GM23338 (cell line): ENCODE measurements around the gene VAT1. TPM values are rescaled to one million over a fixed set of nuclear protein-coding genes. Genes with fewer than 3 reads are reported as not detected.

Source experiments
- ATAC-seq: fragments of 200-7000 bp; cut with Tn5 transposase; 3 replicates; pipeline ENCODE4 v1.9.1; 2020
- DNase-seq: peaks from one replicate; pipeline ENCODE4 v3.0.0-alpha.2; 2015; ENCODE audit warnings: low spot score
- H2AFZ ChIP-seq: fragments of 200-600 bp; sonication (generic); 2 replicates; pipeline ENCODE4 v1.8.0; 2016; ENCODE audit warnings: antibody characterized with exemption, mild to moderate bottlenecking, moderate library complexity
- H3F3A ChIP-seq: fragments of 200-600 bp; sonication (generic); replicated peaks from 2 replicates; pipeline ENCODE4 v1.8.0; 2017; ENCODE audit warnings: antibody characterized with exemption, mixed run types, low read depth
- H3K27ac ChIP-seq: fragments of 200-600 bp; sonication (generic); 2 replicates; pipeline ENCODE4 v1.6.1; 2016; ENCODE audit warnings: low read depth
- H3K27me3 ChIP-seq: fragments of 200-600 bp; sonication (generic); 2 replicates; pipeline ENCODE4 v1.8.0; 2016; ENCODE audit warnings: mild to moderate bottlenecking, mixed run types, moderate library complexity; ENCODE audit not compliant: insufficient read depth
- H3K36me3 ChIP-seq: fragments of 200-600 bp; sonication (generic); 2 replicates; pipeline ENCODE4 v1.8.0; 2016; ENCODE audit warnings: mild to moderate bottlenecking; ENCODE audit not compliant: insufficient read depth
- H3K4me1 ChIP-seq: fragments of 200-600 bp; sonication (generic); 2 replicates; pipeline ENCODE4 v1.8.0; 2016; ENCODE audit warnings: mild to moderate bottlenecking, moderate library complexity; ENCODE audit not compliant: insufficient read depth
- H3K4me2 ChIP-seq: fragments of 200-600 bp; sonication (generic); 2 replicates; pipeline ENCODE4 v1.7.1; 2017; ENCODE audit warnings: mixed run types
- H3K4me3 ChIP-seq: fragments of 200-600 bp; sonication (generic); 2 replicates; pipeline ENCODE4 v1.6.1; 2016; ENCODE audit warnings: mixed run types
- H3K79me2 ChIP-seq: fragments of 200-600 bp; sonication (generic); replicated peaks from 2 replicates; pipeline ENCODE4 v1.8.0; 2017; ENCODE audit warnings: mild to moderate bottlenecking; ENCODE audit not compliant: insufficient read depth
- H3K9me2 ChIP-seq: fragments of 200-600 bp; sonication (generic); 2 replicates; pipeline ENCODE4 v1.8.0; 2017; ENCODE audit not compliant: insufficient read depth
- H4K20me1 ChIP-seq: fragments of 200-600 bp; sonication (generic); replicated peaks from 2 replicates; pipeline ENCODE4 v1.8.0; 2017; ENCODE audit warnings: mild to moderate bottlenecking; ENCODE audit not compliant: insufficient read depth
- H3K27ac Mint-ChIP-seq: 2 replicates; pipeline ENCODE4 v1.8.0; 2020; ENCODE audit warnings: inconsistent platforms, mild to moderate bottlenecking, moderate library complexity, mixed read lengths
- H3K27me3 Mint-ChIP-seq: 3 replicates; pipeline ENCODE4 v1.8.0; 2022; ENCODE audit warnings: low read depth, mild to moderate bottlenecking, moderate library complexity, mixed read lengths, inconsistent platforms; ENCODE audit not compliant: insufficient read depth, poor library complexity
- H3K36me3 Mint-ChIP-seq: 3 replicates; pipeline ENCODE4 v1.8.0; 2021; ENCODE audit warnings: low read depth, mild to moderate bottlenecking, inconsistent platforms, moderate library complexity, mixed read lengths
- H3K4me1 Mint-ChIP-seq: 3 replicates; pipeline ENCODE4 v1.8.0; 2020; ENCODE audit warnings: mild to moderate bottlenecking, inconsistent platforms, mixed read lengths
- H3K4me3 Mint-ChIP-seq: 3 replicates; pipeline ENCODE4 v1.8.0; 2021; ENCODE audit warnings: moderate library complexity, mild to moderate bottlenecking, inconsistent platforms, mixed read lengths
- H3K9me3 Mint-ChIP-seq: 3 replicates; pipeline ENCODE4 v1.8.0; 2020; ENCODE audit warnings: moderate library complexity, mild to moderate bottlenecking, inconsistent platforms, mixed read lengths
- CREB1 ChIP-seq: fragments of 250-450 bp; sonication (Bioruptor Pico); IDR thresholded peaks from 2 replicates; pipeline ENCODE4 v1.5.0; 2020; ENCODE audit warnings: low read depth, mild to moderate bottlenecking, moderate library complexity
- POLR2AphosphoS5 ChIP-seq: IDR thresholded peaks from 2 replicates; pipeline ENCODE4 v1.6.1; 2016; ENCODE audit warnings: antibody characterized with exemption, low read depth
- STAT1 ChIP-seq: IDR thresholded peaks from one replicate; pipeline ENCODE4 v1.6.1; 2016; ENCODE audit warnings: antibody characterized with exemption; ENCODE audit not compliant: unreplicated experiment
- ZNF462 ChIP-seq: fragments of 250-450 bp; sonication (Bioruptor Pico); IDR thresholded peaks from 2 replicates; pipeline ENCODE4 v1.5.0; 2020; ENCODE audit warnings: mild to moderate bottlenecking, moderate library complexity
- polyA plus RNA-seq: library from polyadenylated mRNA; unstranded; fragments of >200 nt; fragmentation: Nextera tagmentation; extraction: Ambion mirVana; gene quantifications from 2 replicates; pipeline ENCODE4 v1.2.1, GENCODE V29; 2016
- total RNA-seq: library from RNA; depleted of rRNA; stranded (reverse); fragments of >200 nt; shearing (Covaris generic); gene quantifications from 2 replicates; pipeline ENCODE4 v1.2.3, GENCODE V29; 2014

Gene VAT1
- total and polyA plus RNA-seq, 2 experiments from 2014 or later, result 233 to 300 TPM

DNA sequence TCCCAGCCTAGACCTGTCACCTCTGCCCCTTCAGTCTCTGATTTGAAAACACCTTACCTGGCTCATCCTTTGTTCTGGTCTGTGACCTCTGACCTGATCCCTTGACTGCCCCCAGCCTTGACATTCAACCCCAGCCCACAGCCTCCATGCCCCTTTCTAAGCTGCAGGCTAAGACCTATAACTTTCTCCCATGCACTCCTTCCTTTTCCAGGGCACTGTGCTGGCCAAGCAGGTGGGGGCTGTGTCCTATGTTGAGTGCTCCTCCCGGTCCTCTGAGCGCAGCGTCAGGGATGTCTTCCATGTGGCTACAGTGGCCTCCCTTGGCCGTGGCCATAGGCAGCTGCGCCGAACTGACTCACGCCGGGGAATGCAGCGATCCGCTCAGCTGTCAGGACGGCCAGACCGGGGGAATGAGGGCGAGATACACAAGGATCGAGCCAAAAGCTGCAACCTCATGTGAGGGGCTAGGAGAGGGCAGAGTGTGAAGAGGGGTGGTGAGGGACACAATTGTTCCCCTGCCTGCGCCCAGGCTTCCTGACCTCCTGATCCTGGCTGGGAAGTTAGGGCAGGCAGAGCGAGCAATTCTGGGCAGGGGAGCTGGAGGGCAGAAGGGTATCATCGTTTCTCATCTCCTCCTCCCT is 6.2 kb upstream of the VAT1 start:
- Mint-ChIP-seq H3K36me3 (peaks cover 21% of the 10 kb centered on the region), H3K27ac (peak overlapping the region; percentile 47; the same call in 1 of the 2 replicates), H3K4me3 (peak overlapping the region; percentile 16; the same call in 2 of the 3 replicates), H3K27me3 (peaks cover 21% of the 10 kb centered on the region), H3K9me3 (no peaks in the 10 kb centered on the region), H3K4me1 (peaks cover 38% of the 10 kb centered on the region)
- Histone ChIP-seq H3K36me3 (no peaks in the 10 kb centered on the region), H3K27ac (no peak overlapping the region), H3K4me3 (no peak overlapping the region), H2AFZ (no peak overlapping the region), H3F3A (peaks cover 14% of the 10 kb centered on the region; the same call in 1 of the 2 replicates), H3K4me2 (peak overlapping the region; percentile 93), H3K27me3 (no peaks in the 10 kb centered on the region), H3K4me1 (peaks cover 40% of the 10 kb centered on the region), H3K79me2 (peaks cover 14% of the 10 kb centered on the region; the same call in 1 of the 2 replicates), H3K9me2 (no peaks in the 10 kb centered on the region), H4K20me1 (no peaks in the 10 kb centered on the region)
- no peak for TF ChIP-seq STAT1
- DNase-seq (no peak), ATAC-seq (no peak)

DNA sequence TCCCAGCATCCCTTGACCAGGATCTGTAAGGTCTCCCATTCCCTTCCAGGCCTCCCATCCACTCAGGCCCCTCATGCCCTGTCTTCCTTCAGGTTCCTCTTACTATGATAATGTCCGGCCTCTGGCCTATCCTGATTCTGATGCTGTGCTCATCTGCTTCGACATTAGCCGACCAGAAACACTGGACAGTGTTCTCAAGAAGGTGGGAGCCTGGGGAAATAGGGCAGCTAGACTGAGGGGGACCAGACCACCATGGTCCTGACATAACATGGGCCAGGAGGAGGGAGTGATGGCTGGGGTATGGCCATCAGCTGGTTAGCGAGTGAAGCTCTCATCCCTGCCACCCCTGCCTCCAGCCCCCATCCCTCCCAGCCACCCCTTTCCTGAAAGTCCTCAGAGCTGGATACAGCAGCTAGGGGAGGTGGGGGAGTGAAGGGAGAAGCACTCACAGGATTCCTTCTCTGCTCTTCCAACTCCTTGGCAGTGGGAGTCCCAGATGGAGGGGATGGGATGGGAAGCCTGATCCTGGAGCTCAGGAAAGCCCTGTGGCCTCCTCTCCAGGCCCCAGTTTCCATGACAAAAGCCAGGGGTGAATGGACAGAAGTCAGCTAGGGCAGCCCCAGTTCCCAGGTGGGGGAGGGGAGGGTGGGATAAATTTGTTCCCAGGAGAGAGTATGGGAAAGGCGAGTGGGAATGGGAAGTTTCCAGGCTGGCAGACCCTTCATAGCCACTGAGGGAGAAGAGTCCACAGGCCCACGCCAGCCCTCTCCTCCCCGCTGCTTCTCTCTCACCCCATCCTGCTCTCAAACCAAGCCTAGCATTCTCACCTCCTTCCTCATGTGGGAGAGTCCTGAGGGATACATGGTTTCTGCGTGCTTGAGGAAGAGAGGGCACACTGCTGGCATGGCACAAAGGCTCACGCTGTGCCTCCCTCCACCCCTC is 5.2 kb upstream of the VAT1 start:
- DNase-seq, result peak; percentile 74
- Mint-ChIP-seq H3K36me3 (peaks cover 21% of the 10 kb centered on the region), H3K4me1 (peaks cover 36% of the 10 kb centered on the region)

More for the DNA sequence above, 5.2 kb upstream of the VAT1 start:
- Mint-ChIP-seq H3K4me3 (peak overlapping the region; percentile 46), H3K27ac (peak overlapping the region; percentile 47), H3K9me3 (no peaks in the 10 kb centered on the region), H3K27me3 (peaks cover 21% of the 10 kb centered on the region)
- Histone ChIP-seq H2AFZ (no peak overlapping the region), H3K4me3 (peak overlapping the region; percentile 39), H3K27ac (no peak overlapping the region), H3K9me2 (no peaks in the 10 kb centered on the region), H3F3A (0 out of 2 replicates have a peak, but pooled peaks cover 10% of the 10 kb centered on the region), H3K4me2 (peak overlapping the region; percentile 93), H3K79me2 (peaks cover 14% of the 10 kb centered on the region; the same call in 1 of the 2 replicates), H3K27me3 (no peaks in the 10 kb centered on the region), H3K4me1 (peaks cover 36% of the 10 kb centered on the region), H3K36me3 (no peaks in the 10 kb centered on the region), H4K20me1 (no peaks in the 10 kb centered on the region)
- ATAC-seq, result peak; percentile 52
- TF ChIP-seq ZNF462, result peak; percentile 86
- no peak for TF ChIP-seq CREB1 (CRISPR knock-in tag)
- TF ChIP-seq POLR2AphosphoS5, result 0 out of 2 replicates have a peak, but pooled peaks have one; percentile 30
